Fibroblast of lung (primary cell): ENCODE measurements around the gene APMAP. TPM values are rescaled to one million over a fixed set of nuclear protein-coding genes. Genes with fewer than 3 reads are reported as not detected.
A peak's percentile ranks its signal among the peaks of the same experiment; 100 is the strongest.

Source experiments
- DNase-seq, 2 donors: peaks; one replicate each; pipeline versions ENCODE4 v3.0.0 to v3.0.0-alpha.2; 2010; ENCODE audit warnings: low read depth in 2 of 2
- H2AFZ ChIP-seq: 2 replicates; pipeline ENCODE4 v1.5.1; 2012; ENCODE audit warnings: low read length, control low read depth, inconsistent platforms
- H3K27ac ChIP-seq: 2 replicates; pipeline ENCODE4 v1.5.1; 2011; ENCODE audit warnings: low read length, control low read depth; ENCODE audit not compliant: insufficient read depth
- H3K27me3 ChIP-seq: 2 replicates; pipeline ENCODE4 v1.5.1; 2011; ENCODE audit warnings: mild to moderate bottlenecking, low read length; ENCODE audit not compliant: control insufficient read depth, insufficient read depth
- H3K36me3 ChIP-seq: 2 replicates; pipeline ENCODE4 v1.5.1; 2011; ENCODE audit warnings: low read length; ENCODE audit not compliant: control insufficient read depth, insufficient read depth
- H3K4me1 ChIP-seq: 2 replicates; pipeline ENCODE4 v1.5.1; 2011; ENCODE audit warnings: low read length; ENCODE audit not compliant: control insufficient read depth, insufficient read depth; ENCODE audit errors: extremely low read depth
- H3K4me2 ChIP-seq: 2 replicates; pipeline ENCODE4 v1.5.1; 2011; ENCODE audit warnings: low read length, control low read depth; ENCODE audit not compliant: insufficient read depth; ENCODE audit errors: extremely low read depth
- H3K4me3 ChIP-seq, 4 experiments: fragments of 200-600 bp in 1 of 4; sonication (generic) in 1 of 4; replicated peaks in 1 of 4; 2 replicates each; pipeline ENCODE4 v1.5.1; 2011 to 2016; ENCODE audit warnings: low read length in 4 of 4, low read depth in 3 of 4, mild to moderate bottlenecking in 3 of 4, control low read depth in 2 of 4, inconsistent platforms in 1 of 4, mixed read lengths in 1 of 4; ENCODE audit not compliant: insufficient read depth in 1 of 4; ENCODE audit errors: control extremely low read depth in 1 of 4
- H3K79me2 ChIP-seq: 2 replicates; pipeline ENCODE4 v1.5.1; 2012; ENCODE audit warnings: mild to moderate bottlenecking, low read length, inconsistent platforms; ENCODE audit not compliant: control insufficient read depth, insufficient read depth
- H3K9ac ChIP-seq: 2 replicates; pipeline ENCODE4 v1.5.1; 2011; ENCODE audit warnings: mild to moderate bottlenecking, low read length, control low read depth; ENCODE audit not compliant: insufficient read depth
- H3K9me3 ChIP-seq: 2 replicates; pipeline ENCODE4 v1.5.1; 2012; ENCODE audit warnings: low read depth, low read length; ENCODE audit not compliant: control insufficient read depth, insufficient read depth
- H4K20me1 ChIP-seq: 2 replicates; pipeline ENCODE4 v1.5.1; 2011; ENCODE audit warnings: low read length; ENCODE audit not compliant: control insufficient read depth, insufficient read depth; ENCODE audit errors: extremely low read depth
- EZH2 ChIP-seq: IDR thresholded peaks from 2 replicates; pipeline ENCODE4 v1.5.1; 2012; ENCODE audit warnings: low read length, control low read depth, mild to moderate bottlenecking; ENCODE audit errors: missing control alignments
- polyA plus RNA-seq, 2 donors: library from polyadenylated mRNA; depleted of rRNA in 1 of 2; stranded (reverse) in 1 of 2; unstranded in 1 of 2; fragments of >200 nt; gene quantifications; 2 replicates each; pipeline ENCODE4 v1.2.1, GENCODE V29; 2011 to 2012; ENCODE audit warnings: missing spikeins in 1 of 2
- total RNA-seq: library from RNA; depleted of rRNA; stranded (reverse); fragments of >200 nt; gene quantifications from 2 replicates; pipeline ENCODE4 v1.2.1, GENCODE V29; 2014
- TF ChIP-seq, protein P1 (sequence below), 2 donors: IDR thresholded peaks in 1 of 2; conservative IDR thresholded peaks in 1 of 2; 1 replicate in 1 of 2; 2 replicates in 1 of 2; pipeline ENCODE4 v1.5.1; 2011 to 2012; ENCODE audit warnings: low read length in 2 of 2, control low read depth in 1 of 2, inconsistent platforms in 1 of 2, low read depth in 1 of 2, mild to moderate bottlenecking in 1 of 2

Gene APMAP
- total and polyA plus RNA-seq, 2 donors (not counting 1 experiment from before 2014, with no cell fraction given), result 72.5 to 104 TPM

DNA sequence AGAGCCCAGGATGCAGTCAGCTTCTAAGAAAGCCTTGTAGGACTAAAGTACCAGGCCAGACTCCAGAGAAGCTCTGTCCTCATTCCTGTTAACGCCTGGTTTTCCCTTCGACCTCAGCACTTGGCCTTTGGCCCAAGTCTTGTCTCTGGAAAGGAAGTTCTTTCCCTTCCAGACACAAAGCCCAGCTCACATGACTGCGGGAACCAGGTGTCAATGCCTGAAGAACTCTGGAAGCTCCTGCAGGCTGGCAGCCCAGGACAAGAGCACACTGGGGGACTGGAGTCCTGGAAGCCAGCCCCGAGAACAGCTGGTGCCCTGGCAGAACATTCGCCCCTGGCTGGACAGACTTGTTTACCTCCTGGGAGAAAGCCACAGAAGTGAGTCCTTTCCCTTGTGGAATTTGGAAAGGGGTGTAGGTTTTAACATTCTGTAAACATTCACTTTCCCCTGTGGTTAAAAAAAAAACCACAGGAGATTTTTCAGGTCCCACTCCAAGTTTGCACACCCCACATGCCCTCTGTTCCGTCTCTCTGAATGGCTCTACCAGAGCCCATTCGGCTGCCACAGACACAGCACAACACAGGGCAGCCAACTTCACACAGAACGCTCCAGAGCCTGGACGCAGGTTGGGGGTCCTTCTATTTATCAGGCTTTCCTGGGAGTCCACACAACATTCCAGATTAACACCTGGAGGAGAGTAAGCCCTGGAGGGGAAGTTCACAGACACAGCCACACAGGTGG lies 47.3 kb upstream of the APMAP start:
- peak; percentile 72 to 74 for DNase-seq

DNA sequence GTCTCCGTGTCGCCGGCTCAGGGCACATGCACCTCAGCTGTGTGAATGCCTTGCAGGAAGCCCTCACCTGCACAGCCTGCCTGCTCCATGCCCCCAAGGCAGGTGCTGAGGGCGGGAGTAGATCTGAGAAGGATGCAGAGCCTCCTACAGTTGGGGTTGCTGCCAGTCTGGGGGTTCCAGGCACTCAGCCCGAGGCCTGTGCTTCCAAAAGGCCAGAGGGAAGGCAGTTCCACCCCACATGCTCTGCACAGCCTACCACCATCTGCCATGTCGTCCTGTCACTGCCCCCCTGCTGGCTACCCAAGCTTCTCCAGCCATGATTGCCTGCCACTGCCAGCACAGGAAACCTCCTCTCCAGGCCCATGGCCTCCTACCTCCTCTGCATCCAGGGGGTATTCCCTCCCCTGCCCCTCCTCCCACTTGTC lies 46.1 kb upstream of the APMAP start:
- no peak for TF ChIP-seq EZH2
- TF ChIP-seq, protein P1, sequence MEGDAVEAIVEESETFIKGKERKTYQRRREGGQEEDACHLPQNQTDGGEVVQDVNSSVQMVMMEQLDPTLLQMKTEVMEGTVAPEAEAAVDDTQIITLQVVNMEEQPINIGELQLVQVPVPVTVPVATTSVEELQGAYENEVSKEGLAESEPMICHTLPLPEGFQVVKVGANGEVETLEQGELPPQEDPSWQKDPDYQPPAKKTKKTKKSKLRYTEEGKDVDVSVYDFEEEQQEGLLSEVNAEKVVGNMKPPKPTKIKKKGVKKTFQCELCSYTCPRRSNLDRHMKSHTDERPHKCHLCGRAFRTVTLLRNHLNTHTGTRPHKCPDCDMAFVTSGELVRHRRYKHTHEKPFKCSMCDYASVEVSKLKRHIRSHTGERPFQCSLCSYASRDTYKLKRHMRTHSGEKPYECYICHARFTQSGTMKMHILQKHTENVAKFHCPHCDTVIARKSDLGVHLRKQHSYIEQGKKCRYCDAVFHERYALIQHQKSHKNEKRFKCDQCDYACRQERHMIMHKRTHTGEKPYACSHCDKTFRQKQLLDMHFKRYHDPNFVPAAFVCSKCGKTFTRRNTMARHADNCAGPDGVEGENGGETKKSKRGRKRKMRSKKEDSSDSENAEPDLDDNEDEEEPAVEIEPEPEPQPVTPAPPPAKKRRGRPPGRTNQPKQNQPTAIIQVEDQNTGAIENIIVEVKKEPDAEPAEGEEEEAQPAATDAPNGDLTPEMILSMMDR (conservative IDR thresholded peaks at IDR 0.05 in 1 of 2, IDR thresholded peaks at IDR 0.05 in 1 of 2; ENCODE audit: low read depth in 1 of 2, low read length in 2 of 2), result no peak
- Histone ChIP-seq H3K27me3 (peaks cover 3% of the 10 kb centered on the region), H3K9ac (no peak overlapping the region), H2AFZ (no peak overlapping the region), H3K4me3 (no peak overlapping the region), H3K4me1 (peaks cover 10% of the 10 kb centered on the region), H3K4me2 (no peak overlapping the region), H3K27ac (no peak overlapping the region), H3K79me2 (no peaks in the 10 kb centered on the region), H4K20me1 (no peaks in the 10 kb centered on the region), H3K9me3 (no peaks in the 10 kb centered on the region), H3K36me3 (no peaks in the 10 kb centered on the region)
- DNase-seq, result no peak

More for the DNA sequence above, 47.3 kb upstream of the APMAP start:
- peak overlapping the region; percentile 42 for H3K4me2 ChIP-seq
- H3K9ac ChIP-seq, result no peak overlapping the region
- TF ChIP-seq, protein P1 (conservative IDR thresholded peaks at IDR 0.05 in 1 of 2, IDR thresholded peaks at IDR 0.05 in 1 of 2; ENCODE audit: low read depth in 1 of 2, low read length in 2 of 2), result no peak
- no peak for TF ChIP-seq EZH2
- H3K27me3 ChIP-seq, result peaks cover 5% of the 10 kb centered on the region
- no peaks in the 10 kb centered on the region for H3K79me2 ChIP-seq
- no peaks in the 10 kb centered on the region for H3K36me3 ChIP-seq
- H3K4me1 ChIP-seq, result peaks cover 10% of the 10 kb centered on the region
- no peak overlapping the region for H2AFZ ChIP-seq
- no peaks in the 10 kb centered on the region for H4K20me1 ChIP-seq
- peak overlapping the region in 1 of 4 experiments; percentile 20 for H3K4me3 ChIP-seq
- no peak overlapping the region for H3K27ac ChIP-seq
- H3K9me3 ChIP-seq, result no peaks in the 10 kb centered on the region

- DNase-seq, result no peak
- no peak overlapping the region for H3K4me3 ChIP-seq
- H4K20me1 ChIP-seq, result no peaks in the 10 kb centered on the region
- no peaks in the 10 kb centered on the region for H3K36me3 ChIP-seq
- TF ChIP-seq, protein P1 (conservative IDR thresholded peaks at IDR 0.05 in 1 of 2, IDR thresholded peaks at IDR 0.05 in 1 of 2; ENCODE audit: low read depth in 1 of 2, low read length in 2 of 2), result no peak
- no peak for TF ChIP-seq EZH2
- H3K4me2 ChIP-seq, result no peak overlapping the region
- no peaks in the 10 kb centered on the region for H3K9me3 ChIP-seq
- H3K9ac ChIP-seq, result no peak overlapping the region
- H3K27ac ChIP-seq, result no peak overlapping the region
- peaks cover 10% of the 10 kb centered on the region for H3K4me1 ChIP-seq
- H3K79me2 ChIP-seq, result no peaks in the 10 kb centered on the region
- peaks cover 3% of the 10 kb centered on the region for H3K27me3 ChIP-seq
- no peak overlapping the region for H2AFZ ChIP-seq
These were observed 45.5 kb upstream of the APMAP start for GRCh38 chr20:25038103-25038410.
